ENCODE data around the gene TPRG1.

The TPRG1 gene

GRCh38 chr3:189160519-189161309 lies 11.1 kb upstream of the TPRG1 start:
- DNase-seq (ENCODE audit: low read depth): no peak
- TF ChIP-seq CTCF (IDR thresholded peaks at IDR 0.05; ENCODE audit: low read depth, low read length, missing control alignments): no peak
- no peak overlapping the region for H3K4me3 ChIP-seq (ENCODE audit: low read depth, low read length)

- no peak for DNase-seq (ENCODE audit: low read depth)
- TF ChIP-seq CTCF (IDR thresholded peaks at IDR 0.05; ENCODE audit: low read depth, low read length, missing control alignments): no peak
- no peak overlapping the region for H3K4me3 ChIP-seq (ENCODE audit: low read depth, low read length)
These were observed 6.6 kb upstream of the TPRG1 start for GRCh38 chr3:189165092-189165612.

- no peak for TF ChIP-seq CTCF (IDR thresholded peaks at IDR 0.05; ENCODE audit: low read depth, low read length, missing control alignments)
- no peak for DNase-seq (ENCODE audit: low read depth)
- H3K4me3 ChIP-seq (ENCODE audit: low read depth, low read length): no peak overlapping the region
These were observed 5.5 kb upstream of the TPRG1 start for GRCh38 chr3:189166321-189166720.

- no peak overlapping the region for H3K4me3 ChIP-seq (ENCODE audit: low read depth, low read length)
- TF ChIP-seq CTCF (IDR thresholded peaks at IDR 0.05; ENCODE audit: low read depth, low read length, missing control alignments): no peak
- DNase-seq (ENCODE audit: low read depth): no peak
These were observed 4.6 kb upstream of the TPRG1 start for GRCh38 chr3:189167027-189167766.

GRCh38 chr3:189168711-189169110 lies 3.1 kb upstream of the TPRG1 start:
- no peak for TF ChIP-seq CTCF (IDR thresholded peaks at IDR 0.05; ENCODE audit: low read depth, low read length, missing control alignments)
- DNase-seq (ENCODE audit: low read depth): no peak
- no peak overlapping the region for H3K4me3 ChIP-seq (ENCODE audit: low read depth, low read length)

- TF ChIP-seq CTCF (IDR thresholded peaks at IDR 0.05; ENCODE audit: low read depth, low read length, missing control alignments): peak; percentile 37
- DNase-seq (ENCODE audit: low read depth): no peak
- no peak overlapping the region for H3K4me3 ChIP-seq (ENCODE audit: low read depth, low read length)
These were observed 2.0 kb upstream of the TPRG1 start for GRCh38 chr3:189169728-189170127.
